Liver (tissue), 9 donors: ENCODE measurements around the gene CTSA. TPM values are rescaled to one million over a fixed set of nuclear protein-coding genes. Genes with fewer than 3 reads are reported as not detected.

Experiments
- DNase-seq: peaks from one replicate; pipeline ENCODE4 v3.0.0-alpha.2; 2017; ENCODE audit warnings: low spot score
- H3K27ac ChIP-seq, 2 donors: one replicate each; pipeline ENCODE4 v1.7.0; 2013; ENCODE audit warnings: inconsistent platforms in 2 of 2, low read length in 2 of 2, control low read depth in 1 of 2, low read depth in 1 of 2, mild to moderate bottlenecking in 1 of 2
- H3K27me3 ChIP-seq, 4 donors: one replicate each; pipeline versions ENCODE4 v1.6.1 to v1.7.0; 2013; ENCODE audit warnings: low read length in 3 of 4, inconsistent platforms in 1 of 4, mild to moderate bottlenecking in 1 of 4, moderate library complexity in 1 of 4; ENCODE audit not compliant: control insufficient read depth in 4 of 4, insufficient read depth in 4 of 4
- H3K36me3 ChIP-seq, 4 donors: one replicate each; pipeline versions ENCODE4 v1.6.1 to v1.7.0; 2013; ENCODE audit warnings: low read length in 3 of 4, mild to moderate bottlenecking in 3 of 4, low read depth in 1 of 4, moderate library complexity in 1 of 4; ENCODE audit not compliant: control insufficient read depth in 4 of 4, insufficient read depth in 3 of 4
- H3K4me1 ChIP-seq, 4 donors: one replicate each; pipeline versions ENCODE4 v1.6.1 to v1.7.0; 2013; ENCODE audit warnings: low read length in 3 of 4, mild to moderate bottlenecking in 3 of 4, moderate library complexity in 1 of 4; ENCODE audit not compliant: control insufficient read depth in 4 of 4, insufficient read depth in 4 of 4
- H3K4me3 ChIP-seq, 3 donors: one replicate each; pipeline versions ENCODE4 v1.6.1 to v1.7.0; 2013; ENCODE audit warnings: low read length in 3 of 3, control low read depth in 1 of 3, low read depth in 1 of 3, mild to moderate bottlenecking in 1 of 3
- H3K9ac ChIP-seq, 2 donors: one replicate each; pipeline ENCODE4 v1.7.0; 2013; ENCODE audit warnings: low read length in 2 of 2, mild to moderate bottlenecking in 2 of 2, moderate library complexity in 2 of 2, control low read depth in 1 of 2, low read depth in 1 of 2
- H3K9me3 ChIP-seq, 4 donors: one replicate each; pipeline versions ENCODE4 v1.6.1 to v1.7.0; 2013; ENCODE audit warnings: low read length in 3 of 4; ENCODE audit not compliant: control insufficient read depth in 4 of 4
- FOXA1 ChIP-seq: IDR thresholded peaks from 2 replicates; pipeline ENCODE4 v1.6.1; 2016; ENCODE audit warnings: antibody characterized with exemption
- FOXA2 ChIP-seq: IDR thresholded peaks from 2 replicates; pipeline ENCODE4 v1.6.1; 2016; ENCODE audit warnings: antibody characterized with exemption
- GABPA ChIP-seq, 2 donors: IDR thresholded peaks in 1 of 2; conservative IDR thresholded peaks in 1 of 2; 2 replicates each; pipeline ENCODE4 v1.6.1; 2016; ENCODE audit warnings: antibody characterized with exemption in 2 of 2, mild to moderate bottlenecking in 1 of 2, moderate library complexity in 1 of 2
- HNF4A ChIP-seq, 2 donors: conservative IDR thresholded peaks; 2 replicates each; pipeline ENCODE4 v1.6.1; 2016; ENCODE audit warnings: antibody characterized with exemption in 2 of 2, mild to moderate bottlenecking in 2 of 2
- HNF4G ChIP-seq: IDR thresholded peaks from 2 replicates; pipeline ENCODE4 v1.6.1; 2016; ENCODE audit warnings: antibody characterized with exemption
- JUND ChIP-seq, 2 donors: IDR thresholded peaks; 2 replicates each; pipeline ENCODE4 v1.6.1; 2016; ENCODE audit warnings: antibody characterized with exemption in 2 of 2
- MAX ChIP-seq: IDR thresholded peaks from 2 replicates; pipeline ENCODE4 v1.6.1; 2016; ENCODE audit warnings: antibody characterized with exemption
- NR2F2 ChIP-seq: IDR thresholded peaks from 2 replicates; pipeline ENCODE4 v1.6.1; 2016; ENCODE audit warnings: antibody characterized with exemption
- RAD21 ChIP-seq, 2 donors: IDR thresholded peaks; 2 replicates each; pipeline ENCODE4 v1.6.1; 2016; ENCODE audit warnings: antibody characterized with exemption in 2 of 2, mild to moderate bottlenecking in 2 of 2
- REST ChIP-seq: IDR thresholded peaks from 2 replicates; pipeline ENCODE4 v1.6.1; 2016; ENCODE audit warnings: antibody characterized with exemption, mild to moderate bottlenecking
- RXRA ChIP-seq, 2 donors: IDR thresholded peaks; 2 replicates each; pipeline ENCODE4 v1.6.1; 2017 to 2018; ENCODE audit warnings: antibody characterized with exemption in 2 of 2, mild to moderate bottlenecking in 1 of 2
- SP1 ChIP-seq: IDR thresholded peaks from 2 replicates; pipeline ENCODE4 v1.6.1; 2018; ENCODE audit warnings: antibody characterized with exemption, mild to moderate bottlenecking
- TAF1 ChIP-seq: conservative IDR thresholded peaks from 2 replicates; pipeline ENCODE4 v1.6.1; 2016; ENCODE audit warnings: antibody characterized with exemption, mild to moderate bottlenecking
- ZBTB33 ChIP-seq: IDR thresholded peaks from 2 replicates; pipeline ENCODE4 v1.6.1; 2016; ENCODE audit warnings: antibody characterized with exemption
- WGBS: extraction: QIAGEN DNeasy Blood & Tissue Kit; methylation state at CpG from one replicate; pipeline ENCODE4 v1.1.7; 2013; 5-methylcytosine and 5-hydroxymethylcytosine counted together
- polyA plus RNA-seq, 2 donors: library from polyadenylated mRNA; stranded (reverse) in 1 of 2; unstranded in 1 of 2; fragments of 200-250 nt in 1 of 2; fragments of >200 nt in 1 of 2; fragmentation: Nextera tagmentation in 1 of 2; extraction: Ambion mirVana in 1 of 2; gene quantifications; one replicate each; pipeline versions ENCODE4 v1.2.1 to v1.2.3, GENCODE V29; 2013 to 2015
- total RNA-seq, 2 donors: library from RNA; depleted of rRNA; stranded (reverse); fragments of >200 nt; gene quantifications; one replicate each; pipeline ENCODE4 v1.2.3, GENCODE V29; 2014
- donor health status: healthy.
- donor health status: healthy.
- donor health status: healthy.
- donor health status: healthy.
- donor health status: healthy.

The CTSA gene
- total and polyA plus RNA-seq, 4 donors: 45.6 to 151 (median 76.4) TPM

GRCh38 chr20:45912344-45912682 is 21.2 kb downstream of the CTSA start:
- H3K27me3 ChIP-seq: no peaks in the 10 kb centered on the region
- H3K4me1 ChIP-seq: peaks cover 0 to 3% (median 1%) of the 10 kb centered on the region in 4 donors
- WGBS: 47% methylated on average over 4 of the region's 4 CpGs
- DNase-seq: no peak
- no peak overlapping the region for H3K9ac ChIP-seq
- no peaks in the 10 kb centered on the region for H3K9me3 ChIP-seq
- TF ChIP-seq FOXA2: no peak
- TF ChIP-seq MAX: no peak
- no peak for TF ChIP-seq GABPA (IDR thresholded peaks at IDR 0.05 in 1 of 2, conservative IDR thresholded peaks at IDR 0.05 in 1 of 2)
- TF ChIP-seq FOXA1: no peak
- no peak for TF ChIP-seq ZBTB33
- TF ChIP-seq RXRA (IDR thresholded peaks at IDR 0.05): no peak
- TF ChIP-seq NR2F2: no peak
- TF ChIP-seq JUND (IDR thresholded peaks at IDR 0.05): no peak
- TF ChIP-seq HNF4G: no peak
- TF ChIP-seq SP1: no peak
- no peak for TF ChIP-seq HNF4A (conservative IDR thresholded peaks at IDR 0.05)
- TF ChIP-seq RAD21 (IDR thresholded peaks at IDR 0.05): no peak
- peak overlapping the region in 1 of 3 donors; percentile 38 for H3K4me3 ChIP-seq
- H3K27ac ChIP-seq: peak overlapping the region in 1 of 2 donors; percentile 72
- no peaks in the 10 kb centered on the region for H3K36me3 ChIP-seq

DNA sequence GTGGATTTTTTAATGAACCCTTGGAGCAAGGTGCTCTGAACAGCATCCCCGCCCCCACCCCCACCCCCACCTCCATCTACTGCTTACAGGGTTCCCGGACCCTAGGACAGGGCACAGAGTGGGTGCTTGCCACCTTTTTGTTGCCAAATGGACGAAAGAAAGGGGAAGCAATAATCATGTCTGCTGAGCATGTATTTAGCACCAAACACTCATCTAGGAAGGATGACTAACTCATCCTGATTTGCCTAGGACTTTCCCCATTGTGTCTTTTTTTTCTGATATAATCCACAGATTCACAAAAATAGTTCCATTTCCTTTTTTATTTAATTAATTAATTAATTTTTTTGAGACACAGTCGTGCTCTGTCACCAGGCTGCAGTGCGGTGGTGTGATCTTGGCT is 22.0 kb downstream of the CTSA start:
- Histone ChIP-seq H3K4me3 (no peak overlapping the region), H3K9me3 (no peaks in the 10 kb centered on the region), H3K9ac (no peak overlapping the region), H3K27me3 (no peaks in the 10 kb centered on the region), H3K36me3 (no peaks in the 10 kb centered on the region), H3K27ac (no peak overlapping the region), H3K4me1 (peaks cover 0 to 3% (median 1%) of the 10 kb centered on the region in 4 donors)
- no peak for TF ChIP-seq JUND (IDR thresholded peaks at IDR 0.05)
- TF ChIP-seq REST: no peak
- no peak for TF ChIP-seq TAF1
- TF ChIP-seq GABPA (IDR thresholded peaks at IDR 0.05 in 1 of 2, conservative IDR thresholded peaks at IDR 0.05 in 1 of 2): no peak
- no peak for TF ChIP-seq MAX
- 66% methylated on average over 5 of the region's 5 CpGs for WGBS
- no peak for DNase-seq

DNA sequence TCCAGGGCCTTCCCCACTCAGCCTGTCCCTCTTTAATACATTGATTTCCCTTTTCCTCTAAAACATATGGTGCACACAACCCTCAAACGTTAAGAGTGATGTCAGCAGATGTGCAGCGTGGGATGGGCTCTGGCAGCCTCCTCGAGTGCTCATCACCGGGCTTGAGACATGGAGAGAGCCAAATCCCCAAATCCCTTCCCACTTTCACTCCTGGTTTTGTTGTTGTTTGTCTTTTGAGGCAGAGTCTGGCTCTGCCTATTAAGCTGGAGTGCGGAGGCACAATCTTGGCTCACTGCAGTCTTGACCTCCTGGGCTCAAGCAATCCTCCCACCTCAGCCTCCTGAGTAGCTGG is 26.6 kb downstream of the CTSA start:
- 79% methylated on average over 5 of the region's 5 CpGs for WGBS
- H3K27me3 ChIP-seq: no peaks in the 10 kb centered on the region
- H3K9ac ChIP-seq: no peak overlapping the region
- no peaks in the 10 kb centered on the region for H3K9me3 ChIP-seq
- no peak overlapping the region for H3K4me3 ChIP-seq
- H3K36me3 ChIP-seq: no peaks in the 10 kb centered on the region
- TF ChIP-seq GABPA (IDR thresholded peaks at IDR 0.05 in 1 of 2, conservative IDR thresholded peaks at IDR 0.05 in 1 of 2): no peak
- TF ChIP-seq JUND (IDR thresholded peaks at IDR 0.05): no peak
- TF ChIP-seq SP1: no peak
- H3K27ac ChIP-seq: peak overlapping the region; percentile 54 to 64
- DNase-seq: no peak
- H3K4me1 ChIP-seq: peaks cover 0 to 16% (median 2%) of the 10 kb centered on the region in 4 donors
